PC-9 (cell line): ENCODE measurements around the gene ZPBP2.

ENCODE experiments used
- EZH2 ChIP-seq: fragments of 200-600 bp; sonication (generic); IDR thresholded peaks from 2 replicates; pipeline ENCODE4 v1.8.0; 2017; ENCODE audit warnings: antibody characterized with exemption, low read depth
- TF ChIP-seq, protein P1 (sequence below): fragments of 200-600 bp; sonication (generic); conservative IDR thresholded peaks from 2 replicates; pipeline ENCODE4 v1.6.1; 2017; ENCODE audit warnings: mixed run types, antibody characterized with exemption, mild to moderate bottlenecking, moderate library complexity

DNA sequence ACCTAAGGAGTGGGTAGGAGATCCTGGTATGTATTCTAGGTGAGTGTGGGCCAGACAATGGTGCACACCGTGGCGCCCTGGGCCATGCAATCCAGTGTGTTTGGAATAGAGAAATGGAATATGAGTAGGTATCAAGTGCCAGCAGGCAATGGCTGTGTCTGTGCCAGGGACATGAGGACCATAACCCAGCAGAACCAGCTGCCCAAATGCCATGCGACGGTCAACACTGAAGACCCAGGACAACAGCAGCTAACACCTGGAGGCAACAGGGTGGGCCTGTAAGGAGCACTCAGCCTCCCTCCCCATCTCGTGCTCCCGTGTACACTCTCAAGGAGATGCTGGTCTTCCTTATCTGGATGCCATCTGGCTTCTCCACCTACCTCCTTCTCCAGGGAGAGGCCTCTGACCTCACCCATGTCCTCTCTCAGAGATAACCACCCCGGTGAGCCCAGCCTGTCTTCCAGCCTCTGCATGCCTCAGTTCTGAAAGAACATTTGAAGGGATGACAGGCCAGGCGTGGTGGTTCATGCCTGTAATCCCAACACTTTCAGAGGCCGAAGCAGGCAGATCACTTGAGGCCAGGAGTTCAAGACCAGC lies 51.2 kb downstream of the ZPBP2 start:
- no peak for TF ChIP-seq EZH2
- TF ChIP-seq, protein P1, sequence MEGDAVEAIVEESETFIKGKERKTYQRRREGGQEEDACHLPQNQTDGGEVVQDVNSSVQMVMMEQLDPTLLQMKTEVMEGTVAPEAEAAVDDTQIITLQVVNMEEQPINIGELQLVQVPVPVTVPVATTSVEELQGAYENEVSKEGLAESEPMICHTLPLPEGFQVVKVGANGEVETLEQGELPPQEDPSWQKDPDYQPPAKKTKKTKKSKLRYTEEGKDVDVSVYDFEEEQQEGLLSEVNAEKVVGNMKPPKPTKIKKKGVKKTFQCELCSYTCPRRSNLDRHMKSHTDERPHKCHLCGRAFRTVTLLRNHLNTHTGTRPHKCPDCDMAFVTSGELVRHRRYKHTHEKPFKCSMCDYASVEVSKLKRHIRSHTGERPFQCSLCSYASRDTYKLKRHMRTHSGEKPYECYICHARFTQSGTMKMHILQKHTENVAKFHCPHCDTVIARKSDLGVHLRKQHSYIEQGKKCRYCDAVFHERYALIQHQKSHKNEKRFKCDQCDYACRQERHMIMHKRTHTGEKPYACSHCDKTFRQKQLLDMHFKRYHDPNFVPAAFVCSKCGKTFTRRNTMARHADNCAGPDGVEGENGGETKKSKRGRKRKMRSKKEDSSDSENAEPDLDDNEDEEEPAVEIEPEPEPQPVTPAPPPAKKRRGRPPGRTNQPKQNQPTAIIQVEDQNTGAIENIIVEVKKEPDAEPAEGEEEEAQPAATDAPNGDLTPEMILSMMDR = no peak
